NCI-H524 (cell line): Measurements from ENCODE around the gene ANKRD44.

Experiments
- DNase-seq, 2 experiments: peaks; one replicate each; lab custom pipeline; 2025; lab: John Stamatoyannopoulos, UW

The ANKRD44 gene

DNA sequence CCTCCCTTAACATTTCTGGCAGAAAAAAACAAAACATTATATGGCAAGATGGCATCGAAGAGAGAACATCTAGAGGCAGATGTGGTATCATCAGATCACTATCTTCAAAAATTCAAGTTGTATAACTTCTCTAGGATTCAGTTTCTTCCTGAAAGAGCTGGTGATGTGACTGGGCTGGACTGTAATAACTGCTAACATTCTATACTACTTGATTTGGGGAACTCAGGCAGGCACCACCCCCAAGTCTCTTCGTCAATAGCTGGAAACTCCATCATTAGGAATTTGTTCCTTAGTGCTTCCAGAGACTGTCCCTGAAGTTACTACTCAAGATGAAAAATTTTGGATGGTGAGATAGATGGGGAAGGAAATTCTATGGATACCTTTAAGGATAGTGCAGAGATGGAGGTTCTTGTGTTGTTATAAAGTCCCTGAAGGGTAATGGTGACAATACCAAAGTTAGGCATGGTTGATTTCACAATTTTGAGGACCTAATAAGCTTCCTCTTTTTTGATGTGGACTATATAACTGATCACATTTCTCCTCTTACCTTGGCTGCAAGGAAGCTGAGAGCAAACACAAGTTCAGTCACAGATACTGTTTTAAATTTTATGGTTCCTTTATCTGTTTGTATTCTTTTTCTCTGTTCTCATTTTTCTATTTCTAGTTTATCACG is 324.9 kb downstream of the ANKRD44 start:
- no peak for DNase-seq

DNA sequence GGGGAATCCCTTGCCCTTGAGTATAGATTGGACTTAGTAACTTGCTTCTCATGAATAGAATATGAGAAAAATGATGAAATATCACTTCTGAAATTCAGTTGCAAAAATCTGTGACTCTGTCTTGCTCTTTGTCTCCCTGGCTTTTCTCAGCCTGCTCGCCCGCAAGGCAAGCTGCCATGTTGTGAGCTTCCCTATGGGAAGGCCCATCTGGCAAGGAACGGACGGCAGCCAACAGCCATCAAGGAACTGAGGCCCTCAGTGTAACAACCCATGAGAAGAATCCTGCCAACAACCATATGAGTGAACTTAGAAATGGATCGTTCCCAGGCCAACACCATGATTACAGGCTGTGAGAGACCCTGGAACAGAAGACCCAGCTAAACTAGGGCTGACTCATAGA is 325.7 kb downstream of the ANKRD44 start:
- DNase-seq, result no peak

DNA sequence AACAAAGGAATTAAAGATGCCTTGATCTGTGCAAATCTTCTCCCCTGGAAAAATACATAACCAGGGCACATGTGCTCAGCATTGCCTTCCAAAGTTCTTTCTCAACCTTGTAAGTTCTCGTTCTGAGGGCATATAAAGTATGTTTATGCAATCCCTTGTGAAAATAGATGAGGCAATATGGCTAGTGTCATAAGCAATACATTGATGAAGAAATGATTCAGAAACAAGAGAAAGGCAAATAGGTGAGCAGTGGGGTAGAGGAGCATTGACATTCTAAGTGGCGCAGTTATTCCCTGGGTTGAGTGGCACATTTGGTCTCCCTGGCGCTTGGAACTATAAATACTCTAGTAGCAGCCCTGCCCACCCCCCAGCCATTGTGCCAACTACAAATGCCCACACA is 326.6 kb downstream of the ANKRD44 start:
- DNase-seq, result no peak

DNA sequence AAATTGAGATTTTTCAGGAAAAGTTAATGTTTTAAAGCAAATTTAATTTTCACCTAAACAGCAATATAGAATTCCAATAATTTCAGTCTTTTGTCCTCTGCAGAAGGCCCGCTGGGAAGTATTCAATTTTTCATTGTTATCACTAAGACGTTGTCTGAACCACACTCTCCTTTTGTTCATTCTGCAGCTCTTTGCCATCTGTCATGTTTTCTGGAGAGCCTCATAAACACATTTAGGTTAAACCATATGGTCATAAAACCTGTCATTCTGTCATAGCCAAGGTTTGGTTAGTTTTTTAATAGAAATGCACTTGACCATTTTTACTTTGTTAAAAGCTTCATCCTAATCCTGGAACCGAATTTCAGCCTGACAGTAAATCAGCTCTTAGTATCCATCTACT is 330.1 kb downstream of the ANKRD44 start:
- DNase-seq, result peak; percentile 83 to 97

DNA sequence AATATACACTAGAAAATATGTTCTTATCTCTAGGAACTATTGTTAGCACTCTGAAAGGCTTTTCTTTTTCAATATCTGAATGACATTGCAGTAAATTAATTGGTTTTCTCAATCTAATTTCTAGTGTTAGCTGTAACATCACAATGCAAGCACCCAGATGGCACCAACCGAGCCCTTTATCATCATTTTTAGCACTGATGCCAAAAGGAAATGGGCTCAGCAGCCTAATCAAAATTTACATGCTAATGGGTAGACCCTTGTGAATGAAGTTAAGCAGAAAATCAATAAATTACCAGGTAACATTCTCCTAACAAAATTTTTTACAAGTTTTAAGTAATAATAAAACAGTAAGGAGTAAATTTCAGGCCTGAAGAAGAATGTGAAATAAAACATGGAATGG is 330.6 kb downstream of the ANKRD44 start:
- DNase-seq, result peak; percentile 30 to 75

DNA sequence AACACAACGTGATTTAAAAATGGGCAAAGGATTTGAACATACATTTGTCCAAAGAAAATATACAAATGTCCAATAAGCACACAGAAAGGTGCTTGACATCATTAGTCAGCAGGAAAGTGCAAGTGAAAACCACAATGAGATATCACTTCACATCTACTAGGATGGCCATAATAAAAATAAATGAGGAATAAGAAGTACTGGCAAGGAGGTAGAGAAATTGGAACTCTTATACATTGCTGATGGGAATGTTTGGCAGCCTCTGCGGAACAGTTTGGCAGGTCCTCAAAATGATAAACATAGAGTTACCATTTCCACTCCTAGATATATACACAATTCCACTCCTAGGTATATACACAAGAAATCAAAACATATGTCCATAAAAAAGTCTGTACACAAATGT is 333.1 kb downstream of the ANKRD44 start:
- no peak for DNase-seq

DNA sequence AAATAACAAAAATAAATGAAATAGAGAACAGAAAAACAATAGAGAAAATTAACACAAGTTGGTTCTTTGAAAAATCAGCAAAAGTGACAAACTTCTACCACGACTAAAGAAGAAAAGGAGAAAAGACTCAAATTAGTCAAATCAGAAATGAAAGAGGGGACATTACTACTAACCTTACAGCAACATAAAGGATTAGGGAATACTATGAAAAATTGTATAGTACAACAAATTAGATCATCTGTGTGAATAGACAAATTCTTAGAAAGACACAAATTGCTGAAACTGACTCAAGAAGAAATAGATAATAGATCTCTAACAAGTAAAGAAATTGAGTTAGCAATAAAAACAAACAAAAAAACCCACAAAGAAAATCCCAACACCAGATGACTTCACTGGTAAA is 335.6 kb downstream of the ANKRD44 start:
- no peak for DNase-seq

DNA sequence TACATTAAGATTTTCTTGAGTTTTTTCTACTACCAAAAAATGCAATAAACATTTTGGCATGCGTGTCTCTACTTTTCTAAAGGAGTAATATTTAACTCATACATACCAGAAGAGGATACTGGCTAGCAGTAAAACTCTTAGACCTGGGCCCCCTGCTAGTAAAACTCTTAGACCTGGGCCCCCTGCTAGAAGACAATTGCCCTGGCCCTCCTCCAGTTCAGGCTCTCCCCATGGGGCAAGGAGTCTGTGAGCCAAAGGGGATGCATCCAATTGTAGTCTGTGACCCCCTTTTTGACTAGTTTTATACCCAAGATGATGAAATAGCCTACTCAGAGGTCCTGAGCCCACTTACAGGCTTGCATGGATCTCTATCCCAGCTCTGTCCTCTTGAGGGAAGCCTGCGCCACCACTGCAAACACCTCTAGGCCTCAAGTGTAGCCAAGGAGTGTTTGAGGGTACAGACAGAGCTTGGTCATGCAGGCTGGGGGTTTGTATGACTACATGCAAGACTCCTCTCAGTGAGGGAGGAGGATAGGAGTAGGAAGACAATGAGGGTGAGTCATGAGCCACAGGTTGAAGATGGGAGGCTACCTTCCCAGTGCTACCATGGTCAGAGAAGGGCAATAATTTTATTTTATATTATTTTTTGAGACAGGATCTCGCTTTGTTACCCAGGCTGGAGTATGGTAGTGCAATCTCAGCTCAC is 338.9 kb downstream of the ANKRD44 start:
- no peak for DNase-seq

DNA sequence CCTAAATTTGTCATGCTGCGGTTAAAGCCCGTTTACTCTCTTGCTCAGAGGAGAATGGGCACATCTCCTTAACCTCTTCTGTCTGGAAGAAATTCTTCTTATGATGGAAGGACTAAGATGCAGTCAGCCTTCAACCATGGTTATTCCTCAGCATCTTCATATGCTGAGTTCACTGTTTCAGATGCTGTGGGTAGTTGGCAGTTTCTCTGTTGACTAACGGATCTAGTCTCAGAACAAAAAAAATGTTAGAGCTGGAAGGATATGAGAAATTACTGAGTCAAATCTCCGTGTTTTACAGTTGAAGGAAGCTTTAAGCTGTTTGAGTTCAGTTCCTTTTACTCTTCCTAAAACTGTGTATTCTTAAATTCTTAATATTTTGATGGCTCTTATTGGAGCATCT is 340.5 kb downstream of the ANKRD44 start:
- DNase-seq, result no peak

DNA sequence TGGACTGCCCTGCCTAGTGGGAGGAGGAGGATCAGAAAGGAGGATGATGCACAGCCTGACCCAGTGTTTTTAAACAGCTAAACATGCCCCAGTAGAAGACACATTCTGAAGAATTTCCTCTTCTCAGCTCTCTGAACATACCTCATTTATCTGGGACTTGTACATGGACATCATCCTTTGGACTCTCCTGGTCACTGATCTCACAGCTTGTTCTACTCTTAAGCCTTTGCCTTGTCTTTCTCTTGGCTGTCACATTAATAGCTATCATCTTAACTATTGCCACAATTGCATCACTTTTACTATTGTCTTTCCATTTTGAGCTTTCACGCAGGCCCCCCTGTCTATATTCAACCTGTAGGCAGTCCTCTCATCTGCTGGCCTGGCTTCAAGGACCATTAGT is 342.1 kb downstream of the ANKRD44 start:
- DNase-seq, result no peak

DNA sequence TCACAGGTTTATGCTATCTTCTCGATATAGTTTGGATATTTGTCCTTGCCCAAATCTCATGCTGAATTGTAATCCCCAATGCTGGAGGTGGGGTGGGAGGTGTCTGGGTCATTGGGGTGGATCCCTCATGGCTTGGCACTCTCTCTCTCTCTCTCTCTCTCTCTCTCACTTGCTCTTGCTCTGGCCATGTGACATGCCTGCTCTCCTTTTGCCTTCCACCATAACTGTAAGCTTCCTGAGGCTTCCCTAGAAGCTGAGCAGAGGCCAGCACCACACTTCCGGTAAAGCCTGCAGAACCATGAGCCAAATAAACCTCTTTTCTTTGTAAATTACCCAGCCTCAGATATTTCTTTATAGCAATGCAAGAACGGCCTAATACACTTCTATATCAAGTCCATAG is 342.8 kb downstream of the ANKRD44 start:
- no peak for DNase-seq

DNA sequence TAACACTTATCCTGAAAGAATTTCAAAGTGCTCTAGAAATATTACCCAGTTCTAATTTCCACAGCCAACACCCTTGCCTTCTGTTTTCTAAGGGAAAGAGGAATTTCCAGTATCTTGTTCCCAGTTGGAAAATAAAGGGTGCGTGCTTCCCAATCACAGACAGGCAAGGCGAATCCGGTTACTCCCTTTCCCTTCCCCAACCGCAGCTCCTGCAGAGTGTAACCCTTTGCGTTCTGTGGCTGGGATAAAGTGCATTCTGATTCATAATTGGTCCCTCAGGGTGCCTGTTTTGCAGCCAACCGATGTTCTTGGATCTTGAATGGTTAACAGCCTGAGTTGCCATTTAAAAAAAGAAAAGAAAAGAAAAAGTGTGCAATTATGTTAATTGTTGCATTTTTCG is 343.5 kb downstream of the ANKRD44 start:
- no peak for DNase-seq

DNA sequence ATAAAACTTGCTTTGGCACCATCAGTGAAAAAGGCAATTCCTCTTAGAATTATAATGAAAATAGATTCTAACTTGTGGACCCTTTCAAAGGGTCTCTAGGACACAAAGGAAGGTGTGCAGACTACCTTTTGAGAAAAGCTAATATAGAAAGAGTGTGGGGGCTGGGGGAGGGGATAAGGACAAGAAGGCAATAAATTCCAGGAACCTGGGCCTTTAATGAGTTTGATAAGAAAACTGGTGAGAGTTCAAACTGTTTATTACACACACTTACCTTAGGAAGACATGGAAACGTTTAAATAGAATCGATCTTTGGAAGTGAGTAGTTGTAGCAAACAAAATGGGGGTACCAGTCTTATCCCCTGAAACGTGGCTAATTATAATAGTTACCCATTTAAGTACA is 344.5 kb downstream of the ANKRD44 start:
- no peak for DNase-seq

DNA sequence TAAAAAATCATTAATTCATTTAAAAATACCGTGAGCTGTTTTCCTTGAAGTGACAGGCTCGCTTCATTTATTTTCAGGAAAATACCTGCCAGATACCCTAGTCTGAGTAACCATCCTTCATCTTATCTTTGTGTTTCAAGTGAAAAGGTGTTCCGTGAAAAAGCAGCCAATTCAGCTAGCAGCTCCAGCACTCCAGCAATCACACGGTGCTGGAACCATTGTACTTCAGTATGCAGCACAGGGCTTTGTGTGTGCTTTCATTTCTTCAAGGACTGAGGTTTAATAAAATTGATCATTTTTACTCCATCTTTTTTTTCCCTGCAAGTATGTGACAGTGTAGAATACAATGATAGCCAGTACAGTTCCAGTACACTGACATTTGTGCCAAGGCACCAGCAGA is 344.9 kb downstream of the ANKRD44 start:
- DNase-seq, result no peak

DNA sequence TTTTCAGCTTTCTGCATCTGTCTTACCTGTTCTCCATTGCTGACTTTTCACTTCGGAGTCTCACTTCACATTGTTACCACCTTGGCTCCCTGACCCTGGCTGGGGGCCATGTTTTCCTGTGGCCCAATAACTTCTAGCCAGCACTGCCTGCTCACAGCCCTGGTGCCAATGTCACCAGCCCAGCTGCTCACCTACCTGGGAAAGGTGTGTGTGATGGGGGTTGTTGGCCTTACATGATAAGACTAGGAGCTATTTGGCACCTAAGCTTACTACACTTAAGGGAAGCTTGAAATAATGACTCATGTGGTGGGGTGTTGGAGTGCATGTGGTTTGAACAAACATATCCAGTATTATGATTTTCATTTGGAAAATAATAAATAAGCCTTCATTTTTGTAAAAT is 346.6 kb downstream of the ANKRD44 start:
- no peak for DNase-seq

DNA sequence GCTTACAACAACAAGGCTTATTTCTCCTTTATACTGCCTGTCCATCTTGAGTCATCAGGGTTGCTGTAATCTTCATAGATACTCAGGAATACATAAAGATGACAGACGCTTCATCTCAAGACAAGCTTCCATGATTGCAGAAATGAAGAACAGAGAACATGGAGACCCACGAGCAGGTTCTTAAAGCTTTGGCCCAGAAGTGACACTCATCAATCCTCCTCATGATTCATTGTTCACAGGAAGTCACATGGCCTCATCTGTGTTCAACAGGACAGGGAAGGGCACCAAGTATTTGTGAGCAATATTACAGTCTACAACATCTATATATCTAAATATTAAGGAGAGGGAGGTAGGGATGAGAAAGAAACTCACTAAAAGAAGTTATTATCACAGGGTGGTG is 347.5 kb downstream of the ANKRD44 start:
- no peak for DNase-seq

DNA sequence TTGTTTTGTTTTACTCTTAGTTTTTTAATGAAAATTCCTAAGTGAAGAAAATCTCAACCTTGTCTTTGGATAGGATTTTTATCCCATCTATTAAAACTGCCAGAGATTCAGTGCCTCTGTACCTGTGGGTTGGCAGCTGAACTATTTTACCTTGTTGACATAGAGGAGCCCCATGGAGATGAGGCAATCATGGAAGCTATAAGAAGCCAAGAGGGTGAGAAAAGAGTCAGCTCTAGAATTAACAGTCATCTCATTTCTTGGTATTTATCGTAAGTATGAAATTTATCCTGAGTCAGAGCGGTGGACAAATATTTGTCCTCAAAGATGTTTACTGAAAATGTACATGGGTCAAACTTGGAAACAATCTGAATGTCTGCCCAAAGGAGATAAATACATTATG is 348.3 kb downstream of the ANKRD44 start:
- DNase-seq, result no peak

DNA sequence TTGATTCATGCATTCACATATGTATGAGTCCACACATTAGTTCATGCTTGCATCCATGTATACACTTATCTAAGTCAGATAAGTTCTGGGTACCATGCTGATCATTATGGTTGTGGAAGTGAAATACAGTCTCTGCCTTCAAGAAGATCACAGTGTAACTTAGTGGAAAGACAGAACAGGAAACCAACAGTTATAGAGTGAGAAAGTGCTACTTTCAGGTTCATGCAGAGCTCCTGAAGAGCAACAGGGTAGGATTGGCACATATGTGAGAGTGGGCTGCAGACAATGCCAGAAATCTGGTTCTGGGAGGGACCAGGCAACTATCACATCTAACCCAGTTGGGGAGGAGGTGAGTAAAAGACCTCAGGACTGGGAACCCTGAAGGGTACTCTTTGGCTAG is 348.7 kb downstream of the ANKRD44 start:
- DNase-seq, result no peak

DNA sequence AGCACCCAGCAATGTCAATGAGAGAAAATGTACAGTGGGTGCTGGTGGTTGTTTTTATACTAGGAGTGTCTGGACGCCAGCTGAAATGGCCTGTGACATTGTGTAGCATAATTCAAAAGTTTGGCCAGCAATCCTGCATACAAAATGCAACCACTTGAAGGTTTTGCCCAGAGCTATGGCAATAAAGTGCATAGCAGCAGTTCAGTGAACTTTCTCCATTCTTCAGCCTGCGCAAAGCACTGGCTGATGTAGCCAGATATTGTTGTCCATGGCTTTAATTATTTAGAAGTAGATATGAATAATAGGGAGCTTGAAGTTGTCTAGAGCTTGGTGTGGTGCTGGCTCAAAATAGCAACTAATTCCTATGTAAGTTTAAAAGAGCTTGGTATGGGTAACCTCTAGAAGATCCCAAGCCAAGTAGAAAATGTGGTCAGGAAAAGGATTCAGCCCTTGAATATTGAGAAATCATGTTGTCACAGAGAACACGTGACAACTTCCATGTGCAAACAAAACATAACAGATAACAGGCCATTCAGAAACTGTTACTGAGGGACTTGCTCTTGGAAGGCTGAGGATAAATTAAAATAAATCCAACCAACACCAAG is 350.7 kb downstream of the ANKRD44 start:
- no peak for DNase-seq

DNA sequence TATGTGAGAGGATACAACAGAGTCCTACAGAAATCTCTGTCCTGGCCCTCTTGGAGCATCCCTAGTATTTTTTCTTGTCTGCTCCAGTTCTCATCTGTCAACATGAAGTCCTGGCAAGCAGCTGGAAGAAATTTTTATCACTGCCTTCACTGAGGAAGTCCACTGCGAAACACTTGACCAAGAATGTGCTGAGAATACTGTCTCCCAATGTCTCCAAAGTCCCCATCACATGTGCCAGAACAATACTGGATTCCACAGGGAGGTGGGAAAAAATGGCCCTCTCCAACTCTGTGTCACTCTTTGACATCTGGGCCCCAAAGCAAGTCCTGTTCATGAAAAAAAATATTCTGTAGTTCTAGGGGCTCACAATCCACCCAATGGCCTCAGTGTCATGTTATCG is 351.3 kb downstream of the ANKRD44 start:
- no peak for DNase-seq

DNA sequence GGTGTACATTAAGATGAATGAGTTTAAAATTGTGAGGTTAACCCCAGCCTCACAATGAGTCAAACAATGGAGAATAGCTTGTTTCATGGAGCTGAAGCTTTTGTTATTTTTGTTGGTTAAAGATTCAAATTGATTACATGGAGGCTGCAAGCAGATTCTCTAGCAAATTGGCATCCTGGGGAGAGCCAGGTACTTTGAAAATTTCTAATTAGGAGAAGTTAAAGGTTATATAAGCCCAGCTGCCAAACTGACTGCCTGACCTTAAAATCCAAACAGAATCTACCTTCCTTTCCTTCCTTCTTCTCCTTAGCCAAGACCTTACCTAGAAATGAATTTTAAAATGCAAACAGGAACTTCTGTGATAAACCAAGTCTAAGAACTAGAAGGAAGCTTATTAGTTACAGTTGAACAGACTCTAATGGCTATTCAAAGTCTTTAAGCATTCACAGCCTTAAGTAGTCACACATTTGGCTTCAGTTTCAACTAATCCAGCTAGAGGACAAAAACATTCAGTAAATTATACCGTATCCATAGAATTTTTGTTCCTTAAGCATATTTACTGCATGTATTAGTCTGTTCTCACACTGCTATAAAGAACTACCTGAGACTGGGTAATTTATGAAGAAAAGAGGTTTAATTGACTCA is 352.6 kb downstream of the ANKRD44 start:
- DNase-seq, result peak in 1 of 2 experiments; percentile 11

DNA sequence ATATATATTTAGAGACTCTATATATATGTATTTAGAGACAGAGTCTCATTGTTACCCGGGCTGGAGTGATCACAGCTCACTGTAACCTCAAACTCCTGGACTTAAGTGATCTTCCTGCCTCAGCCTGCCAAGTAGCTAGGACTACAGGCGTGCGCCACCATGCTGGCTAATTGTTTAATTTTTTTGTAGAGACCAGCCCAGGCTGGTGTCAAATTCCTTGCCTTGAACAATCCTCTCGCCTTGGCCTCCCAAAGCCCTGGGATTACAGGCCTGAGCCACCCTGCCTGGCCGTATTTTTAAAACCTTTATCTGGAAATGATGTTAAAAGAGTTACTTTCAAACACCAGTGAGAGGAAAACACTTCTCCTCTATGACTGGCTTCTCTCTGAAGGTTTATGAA is 353.1 kb downstream of the ANKRD44 start:
- no peak for DNase-seq

DNA sequence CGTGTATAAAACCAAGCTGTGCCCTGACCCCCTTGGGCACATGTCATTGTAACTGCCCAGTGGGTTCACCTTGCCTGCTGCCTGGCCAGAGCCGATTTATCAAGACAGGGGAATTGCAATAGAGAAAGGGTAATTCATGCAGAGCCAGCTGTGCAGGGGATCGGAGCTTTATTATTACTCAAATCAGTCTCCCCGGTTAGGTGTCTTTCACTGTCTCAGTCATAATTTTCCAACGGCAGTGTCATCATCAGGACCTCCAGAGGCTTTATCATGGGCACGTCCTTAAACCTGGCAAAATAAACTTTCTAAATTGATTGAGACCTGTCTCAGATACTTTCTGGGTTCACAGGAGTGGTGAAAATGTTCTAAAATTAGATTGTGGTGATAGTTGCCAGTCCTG is 354.5 kb downstream of the ANKRD44 start:
- no peak for DNase-seq
